HG03175 (cell line): ENCODE data around the gene EPB41L2.
A peak's percentile ranks its signal among the peaks of the same experiment; 100 is the strongest.
"Not testable (repeated sequence)": the region's sequence is repeated elsewhere in the genome, so short reads cannot be mapped to it uniquely, and the experiment has no call there.

Experiments
- ATAC-seq: cut with Tn5 transposase; IDR thresholded peaks from one replicate; pipeline ENCODE4 v1.9.1; 2021; ENCODE audit warnings: mild to moderate bottlenecking, moderate library complexity; ENCODE audit not compliant: unreplicated experiment

Gene EPB41L2

DNA sequence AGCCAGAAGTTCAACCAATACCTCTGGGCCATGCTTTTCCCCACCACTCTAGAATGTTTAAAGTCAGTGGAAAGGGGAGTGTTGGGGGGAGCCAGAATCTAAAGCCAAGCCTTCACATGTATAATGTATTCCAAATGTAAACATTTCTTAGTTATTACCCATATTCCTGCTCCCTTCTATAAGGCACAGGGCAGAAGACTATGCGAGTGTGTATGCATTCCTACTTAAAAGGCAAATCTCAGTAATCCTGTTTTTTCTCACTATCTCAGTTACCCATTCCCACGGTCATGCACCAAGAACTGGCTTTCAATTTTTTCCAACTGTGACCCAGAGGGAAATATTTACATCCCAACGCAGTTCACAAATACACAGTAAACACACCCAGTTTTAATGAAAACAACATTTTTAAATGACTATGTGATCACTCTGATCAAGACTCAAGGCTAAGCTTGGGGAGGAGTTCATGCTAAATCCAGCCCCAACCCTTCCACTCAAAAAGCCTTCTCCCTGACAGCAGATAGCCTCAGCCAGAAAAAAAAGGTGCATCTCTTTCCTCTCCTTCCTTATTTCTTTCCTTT lies 57.5 kb downstream of the EPB41L2 start:
- ATAC-seq = no peak

DNA sequence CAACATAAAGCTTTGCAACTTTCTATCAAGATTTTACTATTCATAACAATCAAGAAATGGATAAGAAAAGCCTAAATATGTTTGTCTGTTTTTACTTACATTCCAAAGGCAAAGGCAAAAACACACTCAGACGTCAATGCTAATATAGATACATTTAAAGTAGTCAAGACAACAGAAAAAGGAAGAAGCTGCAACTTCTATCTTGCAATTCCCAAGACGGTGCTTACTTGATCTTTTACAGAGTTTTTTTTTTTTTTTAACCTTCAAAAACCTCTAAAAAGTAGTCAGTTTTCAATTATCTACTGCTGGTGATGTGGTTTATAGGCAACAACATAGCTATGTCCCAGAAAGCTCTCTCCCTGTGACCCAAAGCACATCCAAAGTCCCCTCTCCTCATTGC lies 58.1 kb downstream of the EPB41L2 start:
- no peak for ATAC-seq

DNA sequence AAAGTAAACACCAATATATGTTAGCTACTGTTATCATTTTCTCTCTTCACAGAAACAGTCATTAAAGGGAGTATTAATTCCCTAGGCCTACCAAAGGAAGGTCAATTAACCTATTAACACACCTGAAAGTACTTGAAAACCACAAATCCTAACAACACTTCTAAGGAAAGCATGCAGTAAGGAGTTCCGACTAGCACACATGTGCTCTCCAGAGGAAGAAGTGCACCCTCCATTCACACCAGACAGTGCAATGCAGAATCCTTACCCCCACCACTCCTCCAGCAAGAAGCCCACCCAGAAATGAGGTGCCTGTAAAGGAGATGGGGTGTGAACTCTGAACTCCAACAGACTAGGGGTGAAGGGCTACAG lies 58.7 kb downstream of the EPB41L2 start:
- no peak for ATAC-seq

DNA sequence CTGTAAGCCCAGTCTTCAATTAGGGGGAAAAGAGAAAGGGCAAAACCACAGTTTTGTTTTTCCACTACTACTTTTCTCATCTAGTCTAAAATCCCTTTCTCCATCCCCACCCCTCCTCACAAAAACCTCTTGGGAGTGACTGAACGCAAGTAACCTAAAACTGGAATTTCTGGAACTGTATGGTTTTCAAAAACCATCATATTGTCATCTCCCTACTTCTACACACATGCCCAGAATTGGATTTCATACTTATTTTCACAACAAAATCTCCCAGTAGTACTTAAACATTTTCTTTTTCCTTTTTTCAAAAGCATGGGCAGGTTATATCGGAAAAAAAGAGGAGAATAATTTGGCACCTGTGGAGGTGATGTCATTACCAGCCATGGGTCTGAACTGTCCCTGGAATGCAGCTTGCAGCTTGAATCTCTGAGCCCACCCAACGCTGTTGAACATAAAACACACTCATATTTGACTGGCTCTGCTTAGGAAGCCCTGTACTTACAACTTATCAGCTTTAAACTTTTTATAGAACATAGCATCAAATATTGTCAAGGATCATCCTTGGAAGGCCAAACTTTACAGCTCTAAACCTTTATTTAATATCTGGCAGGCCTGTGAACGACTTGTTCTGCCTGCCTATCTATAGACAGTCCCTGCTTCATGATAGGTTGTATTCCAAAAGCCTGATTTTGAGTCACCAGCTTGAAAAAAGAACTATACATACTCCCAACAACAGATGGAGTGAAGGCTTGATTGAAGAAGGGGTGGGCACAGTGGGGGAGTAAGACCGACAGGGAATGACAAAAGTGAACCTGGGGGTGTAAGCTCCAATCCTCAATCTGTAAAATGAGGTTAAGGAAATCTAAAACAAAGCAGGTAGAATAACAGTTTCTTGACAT lies 59.3 kb downstream of the EPB41L2 start:
- ATAC-seq = no peak

DNA sequence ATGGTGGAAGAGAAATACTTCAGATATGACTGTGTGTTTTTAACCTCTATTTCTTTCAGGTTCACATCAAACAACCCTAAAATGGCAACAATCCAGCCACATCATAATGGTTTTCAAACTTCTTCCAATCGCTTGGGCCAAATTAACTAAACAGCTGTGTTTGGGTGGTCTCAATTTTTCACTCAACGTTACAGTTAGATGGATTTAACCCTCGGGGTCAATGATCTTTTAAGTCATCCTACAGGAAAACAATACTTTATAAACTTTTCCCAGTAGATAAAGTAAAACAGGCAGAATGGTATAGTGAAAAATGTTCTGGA lies 60.4 kb downstream of the EPB41L2 start:
- no peak for ATAC-seq

DNA sequence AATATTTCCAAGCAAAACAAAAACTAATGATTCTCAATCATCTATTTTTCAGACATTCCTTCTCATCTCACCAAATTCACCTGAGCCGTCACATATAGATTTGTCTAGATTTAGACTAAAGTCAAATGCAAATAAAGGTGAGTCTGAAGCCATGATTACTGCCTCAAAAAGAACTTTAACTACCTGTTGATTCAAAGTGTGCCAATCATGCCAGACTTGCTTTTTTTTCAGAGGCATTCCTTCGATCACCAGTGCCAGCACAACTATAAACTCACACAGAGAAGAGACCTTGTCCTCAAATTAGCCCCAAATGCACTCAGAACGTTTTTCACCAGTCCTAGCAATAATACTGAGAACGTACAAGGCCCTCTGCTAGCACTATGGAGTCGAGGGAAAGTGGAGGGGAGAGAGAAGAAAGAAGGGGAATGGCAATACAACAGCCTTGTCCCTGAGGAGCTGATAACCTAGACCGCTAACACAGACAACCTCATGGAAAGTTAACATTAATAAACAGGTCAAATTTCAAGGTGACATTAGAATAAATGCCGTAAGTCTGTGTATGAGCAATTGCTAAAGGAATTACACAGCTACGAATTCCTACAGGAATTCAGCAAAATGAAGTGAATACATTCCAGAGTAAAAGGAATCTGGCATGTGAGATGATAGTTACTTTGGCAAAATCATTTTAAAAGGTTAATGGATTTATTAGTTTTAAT lies 60.9 kb downstream of the EPB41L2 start:
- ATAC-seq = no peak

DNA sequence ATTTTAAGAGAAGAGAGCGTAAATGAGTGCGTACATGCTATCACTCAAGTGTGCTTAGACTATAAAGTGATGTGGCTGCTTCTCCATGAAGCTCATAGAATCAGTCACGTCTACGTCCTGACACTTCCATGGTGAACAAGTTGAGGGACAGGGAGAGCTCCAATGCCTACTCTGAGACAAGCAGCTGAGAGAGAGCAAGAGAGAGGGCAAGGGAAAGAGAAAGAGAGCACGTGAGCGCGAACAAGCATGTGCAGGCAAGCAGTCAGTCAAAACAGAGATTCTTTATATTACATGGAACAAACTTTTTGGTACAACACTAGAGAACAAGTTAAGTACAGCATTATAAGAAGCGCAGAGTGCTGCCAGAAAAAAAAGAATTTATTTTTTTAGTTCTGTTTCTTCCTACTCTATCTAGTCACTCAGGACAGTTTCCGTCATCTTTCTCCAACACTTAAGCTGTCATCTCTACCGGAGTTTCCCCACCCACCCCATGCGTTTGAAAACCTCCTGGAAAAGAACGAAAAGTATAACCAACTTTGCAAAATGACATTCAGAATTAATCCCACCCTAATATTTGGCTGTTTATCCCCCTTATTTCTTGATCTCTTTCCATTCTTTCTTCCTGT lies 61.8 kb downstream of the EPB41L2 start:
- ATAC-seq = no peak

DNA sequence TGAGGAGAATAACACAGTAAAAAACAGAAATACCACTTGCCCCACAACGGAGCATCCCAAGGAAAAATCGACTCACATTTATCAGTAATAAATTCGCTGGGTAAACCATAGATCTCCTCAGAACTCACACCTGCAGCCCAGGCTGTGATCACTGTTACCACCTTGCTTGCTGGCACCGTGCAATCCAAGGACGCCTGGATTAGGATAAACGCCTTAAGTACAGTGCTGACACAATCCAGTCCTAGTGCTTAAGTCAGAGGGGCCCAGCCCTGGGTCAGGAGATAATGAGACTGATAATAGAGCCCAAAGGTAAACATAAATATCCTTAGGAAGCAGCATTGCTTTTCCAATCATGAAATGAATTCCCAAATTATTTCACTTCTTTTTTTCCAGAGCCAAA lies 62.5 kb downstream of the EPB41L2 start:
- ATAC-seq = no peak

DNA sequence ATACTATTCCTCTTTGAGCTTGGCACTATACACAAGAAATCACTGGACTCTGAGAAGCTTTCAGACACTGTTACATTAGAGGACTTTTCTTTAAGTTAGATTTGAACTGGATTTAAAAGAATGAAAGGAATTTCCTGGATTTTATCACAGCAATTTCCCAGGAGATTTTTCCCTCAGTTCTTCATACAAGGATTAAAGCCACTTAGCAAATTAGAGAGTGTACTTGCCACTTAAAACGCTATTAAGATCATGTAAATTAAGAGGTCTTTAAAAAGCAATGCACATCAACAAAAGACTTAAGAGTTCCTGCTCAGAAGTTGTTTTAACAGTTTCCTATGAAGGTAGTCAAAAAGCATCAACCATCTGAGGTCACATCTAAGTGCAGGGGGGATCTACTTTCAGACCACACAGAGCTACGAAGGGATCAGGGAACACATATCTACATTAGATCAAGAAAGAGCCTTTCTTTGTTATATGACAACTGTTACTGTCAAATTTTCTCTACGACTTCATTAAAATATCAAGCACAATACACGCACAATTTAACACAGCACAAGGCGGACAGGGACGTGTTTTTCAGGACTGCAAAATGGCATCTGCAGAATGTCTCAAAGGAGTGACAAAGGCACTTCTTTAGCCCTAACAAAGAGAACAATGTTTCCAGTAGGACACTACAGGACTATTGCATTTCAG lies 65.8 kb downstream of the EPB41L2 start:
- no peak for ATAC-seq

DNA sequence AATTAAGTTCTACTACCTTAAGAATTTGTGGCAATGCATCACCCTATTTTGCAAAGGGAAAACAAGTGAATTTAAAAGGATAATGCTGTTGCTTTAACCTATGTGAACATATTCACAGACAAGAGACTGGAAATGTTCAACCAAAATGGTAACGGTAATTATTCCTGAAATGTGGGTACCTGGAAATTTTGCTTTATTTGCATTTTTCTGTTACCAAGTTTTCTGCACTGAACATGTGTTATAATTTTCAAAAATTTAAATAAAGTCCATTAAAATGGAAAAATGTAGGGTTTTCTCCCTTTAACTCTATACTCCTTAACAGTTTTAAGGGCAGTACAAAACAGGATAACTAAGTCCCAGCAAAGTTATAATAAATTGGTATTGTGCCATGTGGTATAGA lies 66.4 kb downstream of the EPB41L2 start:
- ATAC-seq = no peak

DNA sequence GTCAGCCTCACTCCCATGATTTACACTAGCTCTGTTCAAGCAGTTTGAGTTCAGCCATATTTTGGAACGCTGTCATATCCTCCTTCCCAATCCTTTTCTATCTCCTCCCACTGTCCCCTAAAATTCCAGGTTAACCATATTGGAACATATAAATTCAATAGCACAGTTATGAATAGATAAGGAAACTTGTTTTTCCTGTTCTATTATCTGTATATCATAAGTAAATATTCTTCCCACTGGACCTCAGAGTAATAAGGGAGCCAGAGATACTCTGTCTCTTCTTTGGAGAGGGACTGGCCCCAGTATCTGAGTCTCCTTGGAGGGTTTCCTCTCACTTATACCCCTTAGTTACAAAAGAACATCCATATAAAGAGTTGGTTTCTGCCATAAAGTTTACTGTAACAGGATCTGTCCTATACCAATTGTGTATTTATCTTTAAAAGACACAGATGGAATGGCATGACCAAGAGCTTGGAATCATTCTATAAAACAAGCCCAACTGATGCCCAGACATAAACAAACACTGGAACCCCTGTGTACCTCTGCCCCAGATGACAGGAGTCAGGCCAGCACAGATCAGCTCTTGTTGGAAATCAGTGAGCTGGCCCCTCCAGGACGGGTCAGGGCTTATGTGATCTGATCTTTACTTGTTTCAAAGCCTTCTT lies 67.1 kb downstream of the EPB41L2 start:
- ATAC-seq = no peak

DNA sequence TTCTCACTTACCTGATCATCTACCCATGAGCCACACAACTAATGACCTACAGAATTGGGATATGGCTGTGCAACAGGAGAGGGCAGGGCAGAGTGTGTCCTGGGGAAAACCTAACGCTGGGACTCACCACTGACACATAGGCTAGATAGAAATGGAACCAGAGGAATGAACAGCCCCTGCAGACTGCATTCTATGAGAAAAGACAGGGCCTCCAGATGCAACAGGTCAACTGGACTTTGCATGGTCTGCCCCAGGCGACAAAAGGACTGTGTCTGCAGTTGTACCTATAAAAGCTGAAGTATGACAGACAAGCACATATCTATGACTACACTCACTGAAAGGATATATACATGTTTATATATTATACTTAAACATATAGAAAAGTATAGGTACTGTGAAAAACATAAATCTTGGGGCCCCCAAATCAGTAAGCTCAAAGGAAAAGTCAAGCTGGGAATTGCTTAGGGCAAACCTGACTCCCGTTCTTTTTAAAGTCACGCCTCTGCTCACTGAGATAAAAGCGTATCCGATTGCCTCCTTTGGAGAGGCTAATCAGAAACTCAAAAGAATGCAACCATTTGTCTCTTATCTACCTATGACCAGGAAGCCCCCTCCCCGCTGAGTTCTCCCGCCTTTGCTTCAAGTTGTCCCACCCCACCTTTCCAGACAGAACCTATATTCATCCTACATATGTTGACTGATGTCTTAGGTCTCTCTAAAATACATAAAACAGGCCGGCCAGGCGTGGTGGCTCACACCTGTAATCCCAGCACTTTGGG lies 68.5 kb downstream of the EPB41L2 start:
- ATAC-seq = no peak

DNA sequence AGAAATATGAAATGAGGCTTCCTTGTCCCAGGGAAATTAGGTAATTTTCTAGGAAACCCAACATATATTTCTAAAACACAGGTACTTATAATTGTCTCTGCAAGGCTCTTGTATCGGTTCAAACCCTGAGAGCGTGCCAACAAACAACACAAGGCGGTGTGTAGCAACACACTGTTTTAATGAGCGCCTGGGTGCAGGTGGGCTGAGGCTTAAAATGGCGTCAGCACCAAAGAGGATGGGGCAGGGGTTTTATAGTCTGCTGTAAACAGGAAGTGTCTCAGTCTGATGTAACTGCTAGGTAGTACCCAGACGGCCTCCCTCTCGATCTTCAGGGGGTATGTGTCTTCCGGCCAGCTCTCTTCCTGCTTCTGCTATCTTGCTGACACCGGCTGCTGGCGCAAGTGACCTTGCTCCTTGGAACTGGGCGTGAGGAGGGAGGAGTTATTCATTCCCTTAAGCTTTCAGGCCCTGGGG lies 69.7 kb downstream of the EPB41L2 start:
- no peak for ATAC-seq

DNA sequence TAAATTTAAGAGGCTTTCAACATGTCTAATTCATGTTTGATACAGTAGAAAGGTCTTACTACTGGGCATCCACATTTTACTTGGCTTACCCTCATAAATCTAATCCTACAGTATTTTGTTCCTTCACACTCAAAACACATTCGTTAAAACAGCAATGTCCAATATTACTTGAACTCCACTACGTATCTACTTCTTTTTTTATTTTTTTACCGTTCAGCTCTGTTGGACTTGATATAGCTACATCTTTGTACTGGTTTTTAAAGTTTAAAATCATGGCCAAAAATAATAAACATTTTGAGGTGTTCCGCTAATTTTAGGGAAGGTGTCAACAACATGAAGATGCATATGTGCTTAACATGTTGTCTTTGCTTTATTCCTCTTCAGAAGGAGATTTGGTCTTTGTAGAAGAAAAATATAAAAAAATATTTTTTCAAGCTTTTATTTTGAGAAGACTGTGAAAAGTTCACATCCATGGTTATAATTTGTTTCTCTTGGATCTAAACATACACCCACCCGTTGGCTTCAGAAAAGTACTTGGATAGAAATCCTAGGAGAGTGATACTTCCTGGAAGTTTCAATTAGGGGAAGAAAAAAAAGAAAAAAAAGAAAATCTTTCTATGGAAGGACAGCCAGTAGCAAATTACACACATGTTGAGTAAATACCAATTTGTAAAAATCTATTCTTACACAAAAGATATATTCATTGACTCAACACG lies 71.5 kb downstream of the EPB41L2 start:
- ATAC-seq = no peak

DNA sequence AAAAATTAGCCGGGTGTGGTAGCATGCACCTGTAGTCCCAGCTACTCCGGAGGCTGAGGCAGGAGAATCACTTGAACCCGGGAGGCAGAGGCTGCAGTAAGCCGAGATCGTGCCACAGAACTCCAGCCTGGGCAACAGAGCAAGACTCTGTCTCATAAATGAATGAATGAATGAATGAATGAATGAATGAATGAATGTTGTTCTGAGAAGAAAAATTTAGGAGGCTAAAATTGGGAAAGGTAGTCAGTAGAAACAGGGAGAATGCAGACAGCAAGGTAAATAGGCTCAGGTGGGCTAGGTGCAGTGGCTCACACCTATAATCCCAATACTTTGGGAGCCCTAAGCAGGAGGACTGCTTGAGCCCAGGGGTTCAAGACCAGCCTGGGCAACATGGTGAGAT lies 75.5 kb downstream of the EPB41L2 start:
- not testable (repeated sequence) for ATAC-seq

DNA sequence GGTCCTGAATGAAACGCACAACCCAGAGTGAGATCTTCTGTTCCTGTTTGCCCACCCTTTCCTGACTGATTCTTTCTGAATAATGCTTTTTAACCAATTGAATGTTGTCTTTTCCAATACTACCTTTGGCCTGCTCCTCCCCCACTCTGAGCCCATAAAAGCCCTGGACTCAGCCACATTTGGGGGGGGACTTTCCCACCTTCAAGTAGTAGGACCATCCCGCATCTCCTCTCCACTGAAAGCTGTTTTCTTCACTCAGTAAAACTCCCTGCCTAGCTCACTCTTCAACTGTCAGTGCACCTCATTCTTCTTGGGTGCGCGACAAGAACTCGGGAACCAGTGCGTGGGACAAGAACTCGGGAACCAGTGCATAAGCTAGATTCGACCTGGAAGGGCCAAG lies 77.9 kb downstream of the EPB41L2 start:
- no peak for ATAC-seq

DNA sequence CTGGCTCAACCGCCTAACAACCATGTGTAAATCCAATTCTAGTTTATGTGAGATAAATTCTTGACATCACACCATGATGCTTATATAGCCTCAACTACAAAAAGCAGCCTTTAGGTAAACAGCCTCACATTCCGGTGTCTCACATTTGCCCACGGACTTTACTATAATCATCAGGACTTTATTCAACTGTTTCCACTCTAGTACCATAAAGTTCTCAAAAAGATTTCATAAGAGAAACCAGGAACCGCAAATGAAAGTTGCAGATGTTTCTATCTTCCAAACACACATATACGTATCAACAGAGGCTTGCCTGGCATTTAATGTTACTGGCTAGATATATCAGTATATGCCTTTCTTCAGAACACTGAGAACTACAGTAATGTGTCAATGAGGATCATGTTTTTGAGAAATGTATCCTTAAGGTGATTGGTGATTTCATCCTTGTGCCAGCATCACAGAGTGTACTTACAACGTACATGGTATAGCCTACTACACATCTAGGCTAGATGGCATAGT lies 80.0 kb downstream of the EPB41L2 start:
- peak; percentile 48 for ATAC-seq

DNA sequence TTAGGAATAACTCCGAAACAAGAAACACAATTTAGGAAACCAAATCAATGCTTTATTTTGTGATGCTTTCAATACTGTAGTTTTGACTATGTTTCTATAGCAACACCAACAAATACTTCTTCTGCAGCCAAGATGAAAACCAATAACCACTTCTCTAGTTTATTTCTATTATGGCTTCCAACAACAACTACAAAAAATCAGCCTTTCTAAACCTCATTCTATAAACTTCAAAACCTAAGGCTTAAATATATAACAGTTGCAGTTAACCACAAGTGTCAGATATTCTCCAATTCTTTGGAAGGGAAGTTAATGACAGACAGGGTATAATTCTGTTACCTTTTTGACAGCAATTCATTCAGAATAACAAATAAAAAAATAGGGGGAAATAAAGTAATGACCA lies 80.9 kb downstream of the EPB41L2 start:
- ATAC-seq = no peak

DNA sequence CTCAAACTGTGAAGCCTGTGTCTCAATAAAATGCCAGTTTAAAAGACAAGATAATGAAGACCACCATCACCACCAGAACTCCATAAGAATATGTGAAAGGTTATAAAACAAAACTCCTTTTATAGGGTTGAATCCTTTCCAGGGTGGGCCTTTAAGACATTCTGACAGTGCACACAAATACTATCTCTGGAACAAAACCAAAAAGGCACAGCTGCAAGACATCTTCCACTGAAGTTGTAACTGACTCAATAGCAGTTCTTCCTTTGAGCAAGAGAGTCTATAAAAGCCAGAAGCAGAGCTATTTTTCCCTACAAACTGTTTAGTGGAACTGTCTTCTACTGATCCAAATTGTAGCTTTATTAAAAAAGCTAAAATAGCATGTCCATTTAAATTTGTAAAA lies 81.6 kb downstream of the EPB41L2 start:
- no peak for ATAC-seq
